ENCODE measurements around the gene PEX11B. TPM values are rescaled to one million over a fixed set of nuclear protein-coding genes. Genes with fewer than 3 reads are reported as not detected.
A peak's percentile ranks its signal among the peaks of the same experiment; 100 is the strongest.

PEX11B gene
- total and polyA plus RNA-seq, 7 donors = 19.3 to 36.3 (median 25.8) TPM

- Histone ChIP-seq H3K36me3 (ENCODE audit: insufficient read depth in 1 of 2, low read depth in 1 of 2) (no peaks in the 10 kb centered on the region), H3K9me3 (no peaks in the 10 kb centered on the region), H3K4me1 (peaks cover 26% of the 10 kb centered on the region), H3K27ac (peak overlapping the region; percentile 50), H3K27me3 (ENCODE audit: insufficient read depth in 3 of 3, low read length in 2 of 3) (no peaks in the 10 kb centered on the region), H3K4me3 (peak overlapping the region; percentile 8)
- TF ChIP-seq, protein P1, sequence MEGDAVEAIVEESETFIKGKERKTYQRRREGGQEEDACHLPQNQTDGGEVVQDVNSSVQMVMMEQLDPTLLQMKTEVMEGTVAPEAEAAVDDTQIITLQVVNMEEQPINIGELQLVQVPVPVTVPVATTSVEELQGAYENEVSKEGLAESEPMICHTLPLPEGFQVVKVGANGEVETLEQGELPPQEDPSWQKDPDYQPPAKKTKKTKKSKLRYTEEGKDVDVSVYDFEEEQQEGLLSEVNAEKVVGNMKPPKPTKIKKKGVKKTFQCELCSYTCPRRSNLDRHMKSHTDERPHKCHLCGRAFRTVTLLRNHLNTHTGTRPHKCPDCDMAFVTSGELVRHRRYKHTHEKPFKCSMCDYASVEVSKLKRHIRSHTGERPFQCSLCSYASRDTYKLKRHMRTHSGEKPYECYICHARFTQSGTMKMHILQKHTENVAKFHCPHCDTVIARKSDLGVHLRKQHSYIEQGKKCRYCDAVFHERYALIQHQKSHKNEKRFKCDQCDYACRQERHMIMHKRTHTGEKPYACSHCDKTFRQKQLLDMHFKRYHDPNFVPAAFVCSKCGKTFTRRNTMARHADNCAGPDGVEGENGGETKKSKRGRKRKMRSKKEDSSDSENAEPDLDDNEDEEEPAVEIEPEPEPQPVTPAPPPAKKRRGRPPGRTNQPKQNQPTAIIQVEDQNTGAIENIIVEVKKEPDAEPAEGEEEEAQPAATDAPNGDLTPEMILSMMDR (IDR thresholded peaks at IDR 0.05) = no peak
- DNase-seq = no peak
- intact Hi-C loops (cut with DNase I) = loop anchor here in 1 of 2 donors (5.0 kb wide), 1 partner anchor 80 kb away; no protein-coding TSS in a partner anchor
- WGBS, 3 donors = 59 to 71% (median 69%) methylated on average over 8 of the region's 8 CpGs
- no peak for ATAC-seq
Measured at GRCh38 chr1:145886816-145887215, 31.7 kb downstream of the PEX11B start.

DNA sequence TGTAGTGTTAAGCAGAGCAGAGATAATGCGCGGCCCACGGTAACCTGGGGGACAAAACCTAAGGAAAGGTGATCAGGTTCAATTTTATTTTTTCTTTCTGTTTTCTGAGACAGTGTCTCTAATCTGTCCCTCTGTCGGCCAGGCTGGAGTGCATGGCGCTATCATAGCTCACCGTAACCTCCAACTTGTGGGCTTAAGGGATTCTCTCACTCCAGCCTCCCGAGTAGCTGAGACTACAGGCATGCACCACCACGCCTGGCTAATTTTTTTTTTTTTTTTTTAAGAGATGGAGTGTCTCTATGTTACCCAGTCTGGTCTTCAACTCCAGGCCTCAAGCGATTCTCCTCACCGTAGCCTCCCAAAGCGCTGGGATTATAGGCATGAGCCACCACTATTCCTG is 32.1 kb downstream of the PEX11B start:
- Histone ChIP-seq H3K27ac (no peak overlapping the region), H3K4me3 (peak overlapping the region; percentile 88), H3K9me3 (no peaks in the 10 kb centered on the region), H3K4me1 (peaks cover 22% of the 10 kb centered on the region), H3K27me3 (ENCODE audit: insufficient read depth in 3 of 3, low read length in 2 of 3) (no peaks in the 10 kb centered on the region), H3K36me3 (ENCODE audit: insufficient read depth in 1 of 2, low read depth in 1 of 2) (no peaks in the 10 kb centered on the region)
- ATAC-seq (peak; percentile 5 to 33 (median 8)), DNase-seq (no peak)
- TF ChIP-seq, protein P1 (IDR thresholded peaks at IDR 0.05) = no peak
- 44 to 48% (median 46%) methylated on average over 11 of the region's 11 CpGs for WGBS, 3 donors
- intact Hi-C loops (cut with DNase I) = loop anchor here in 1 of 2 donors (5.0 kb wide), 1 partner anchor 81 kb away; no protein-coding TSS in a partner anchor

GRCh38 chr1:145885738-145886287 is 32.7 kb downstream of the PEX11B start, which contains the start of gene ANKRD35:
Gene ANKRD35, minus strand, starts transcription at chr1:145885866. Its CDS starts 108 bp downstream, at chr1:145885758.
- intact Hi-C loops (cut with DNase I) = loop anchor here in 1 of 2 donors (5.0 kb wide), 1 partner anchor 81 kb away; no protein-coding TSS in a partner anchor
- no peaks in the 10 kb centered on the region for H3K9me3 ChIP-seq
- H3K27ac ChIP-seq = peak within 1 kb of the TSS; percentile 3
- 0 to 1% (median 0%) methylated on average over 33 to 36 of the region's 36 CpGs for WGBS, 3 donors
- TF ChIP-seq, protein P1 (IDR thresholded peaks at IDR 0.05) = no peak
- no peaks in the 10 kb centered on the region for H3K27me3 ChIP-seq (ENCODE audit: insufficient read depth in 3 of 3, low read length in 2 of 3)
- ATAC-seq (peak; percentile 83 to 91 (median 86)), DNase-seq (peak; percentile 89 to 92)
- H3K36me3 ChIP-seq (ENCODE audit: insufficient read depth in 1 of 2, low read depth in 1 of 2) = no peaks in the 10 kb centered on the region
- peaks cover 16% of the 10 kb centered on the region for H3K4me1 ChIP-seq
- H3K4me3 ChIP-seq = peak within 1 kb of the TSS; percentile 88

- DNase-seq (no peak), ATAC-seq (no peak)
- Histone ChIP-seq H3K27me3 (ENCODE audit: insufficient read depth in 3 of 3, low read length in 2 of 3) (no peaks in the 10 kb centered on the region), H3K4me3 (no peak overlapping the region), H3K4me1 (peaks cover 6% of the 10 kb centered on the region), H3K36me3 (ENCODE audit: insufficient read depth in 1 of 2, low read depth in 1 of 2) (no peaks in the 10 kb centered on the region), H3K27ac (no peak overlapping the region), H3K9me3 (no peaks in the 10 kb centered on the region)
- intact Hi-C loops (cut with DNase I) = loop anchor here in 1 of 2 donors (5.0 kb wide), 1 partner anchor 83 kb away; no protein-coding TSS in a partner anchor
- TF ChIP-seq, protein P1 (IDR thresholded peaks at IDR 0.05) = no peak
- 90 to 98% (median 91%) methylated on average over 1 of the region's 1 CpG for WGBS, 3 donors
Measured at GRCh38 chr1:145884675-145885074, 33.8 kb downstream of the PEX11B start.

All from psoas muscle (tissue), 8 donors.